ENCODE data around the gene ARHGAP33. TPM values are rescaled to one million over a fixed set of nuclear protein-coding genes. Genes with fewer than 3 reads are reported as not detected.
A peak's percentile ranks its signal among the peaks of the same experiment; 100 is the strongest.
"Not testable (repeated sequence)": the region's sequence is repeated elsewhere in the genome, so short reads cannot be mapped to it uniquely, and the experiment has no call there.

The ARHGAP33 gene
- total RNA-seq, 1 donor from 2014 or later: 46.3 TPM

DNA sequence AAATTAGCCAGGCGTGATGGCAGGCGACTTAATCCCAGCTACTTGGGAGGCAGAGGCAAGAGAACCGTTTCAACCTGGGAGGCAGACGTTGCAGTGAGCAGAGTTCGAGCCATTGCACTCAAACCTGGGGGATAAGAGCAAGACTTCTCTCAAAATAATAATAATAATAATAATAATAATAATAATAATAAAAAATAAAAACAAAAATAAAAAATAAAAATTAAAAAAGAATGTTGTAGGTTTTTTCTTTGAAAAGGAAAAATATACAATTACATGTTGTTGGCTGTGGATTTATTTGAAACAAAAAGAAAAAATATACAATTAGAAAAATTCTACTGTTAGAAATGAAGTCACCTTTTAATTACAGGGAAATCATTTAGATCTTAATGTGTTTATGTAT lies 48.8 kb downstream of the ARHGAP33 start:
- Mint-ChIP-seq H3K9me3 (ENCODE audit: low read depth) (no peaks in the 10 kb centered on the region), H3K27me3 (peaks cover 29% of the 10 kb centered on the region), H3K4me1 (ENCODE audit: low read depth) (peaks cover 3% of the 10 kb centered on the region), H3K27ac (no peak overlapping the region), H3K4me3 (ENCODE audit: low read depth) (no peak overlapping the region), H3K36me3 (ENCODE audit: insufficient read depth) (no peaks in the 10 kb centered on the region)
- DNase-seq (ENCODE audit: low spot score, unreplicated experiment): no peak
- TF ChIP-seq, protein P1, sequence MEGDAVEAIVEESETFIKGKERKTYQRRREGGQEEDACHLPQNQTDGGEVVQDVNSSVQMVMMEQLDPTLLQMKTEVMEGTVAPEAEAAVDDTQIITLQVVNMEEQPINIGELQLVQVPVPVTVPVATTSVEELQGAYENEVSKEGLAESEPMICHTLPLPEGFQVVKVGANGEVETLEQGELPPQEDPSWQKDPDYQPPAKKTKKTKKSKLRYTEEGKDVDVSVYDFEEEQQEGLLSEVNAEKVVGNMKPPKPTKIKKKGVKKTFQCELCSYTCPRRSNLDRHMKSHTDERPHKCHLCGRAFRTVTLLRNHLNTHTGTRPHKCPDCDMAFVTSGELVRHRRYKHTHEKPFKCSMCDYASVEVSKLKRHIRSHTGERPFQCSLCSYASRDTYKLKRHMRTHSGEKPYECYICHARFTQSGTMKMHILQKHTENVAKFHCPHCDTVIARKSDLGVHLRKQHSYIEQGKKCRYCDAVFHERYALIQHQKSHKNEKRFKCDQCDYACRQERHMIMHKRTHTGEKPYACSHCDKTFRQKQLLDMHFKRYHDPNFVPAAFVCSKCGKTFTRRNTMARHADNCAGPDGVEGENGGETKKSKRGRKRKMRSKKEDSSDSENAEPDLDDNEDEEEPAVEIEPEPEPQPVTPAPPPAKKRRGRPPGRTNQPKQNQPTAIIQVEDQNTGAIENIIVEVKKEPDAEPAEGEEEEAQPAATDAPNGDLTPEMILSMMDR (IDR thresholded peaks at IDR 0.05; ENCODE audit: unreplicated experiment): no peak

DNA sequence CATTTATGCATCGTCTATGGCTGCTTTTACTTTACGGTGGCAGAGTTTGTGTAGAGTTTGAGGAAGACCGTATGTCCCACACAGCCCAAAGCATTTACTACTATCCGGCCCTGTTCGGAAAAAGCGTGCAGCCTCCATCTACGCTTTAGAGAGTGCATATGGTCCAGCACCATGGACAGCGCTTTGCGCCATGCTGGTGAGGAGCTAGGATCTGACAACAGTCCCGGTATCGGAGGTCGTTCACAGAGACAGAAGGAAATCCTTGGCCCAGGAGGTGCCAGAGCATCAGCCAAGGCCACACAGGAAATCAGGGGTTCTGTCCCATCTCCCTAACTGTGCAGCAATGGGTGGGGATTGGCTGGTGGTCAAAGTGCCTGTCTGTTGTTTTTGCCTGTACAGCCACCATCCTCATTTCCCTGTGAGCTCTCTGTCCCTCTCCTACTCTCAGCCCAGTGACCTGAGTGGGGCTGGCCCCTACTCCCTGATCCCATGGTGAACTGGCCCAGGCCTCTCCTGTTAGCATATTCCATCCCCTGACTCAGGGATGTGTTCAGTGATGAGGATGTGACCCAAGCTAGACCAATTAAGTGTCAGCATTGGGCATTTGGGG lies 53.4 kb downstream of the ARHGAP33 start:
- H3K4me3 Mint-ChIP-seq (ENCODE audit: low read depth): no peak overlapping the region
- TF ChIP-seq, protein P1 (IDR thresholded peaks at IDR 0.05; ENCODE audit: unreplicated experiment): no peak
- no peaks in the 10 kb centered on the region for H3K9me3 Mint-ChIP-seq (ENCODE audit: low read depth)
- peaks cover 1% of the 10 kb centered on the region for H3K36me3 Mint-ChIP-seq (ENCODE audit: insufficient read depth)
- peak; percentile 80 for DNase-seq (ENCODE audit: low spot score, unreplicated experiment)
- H3K27ac Mint-ChIP-seq: no peak overlapping the region
- peaks cover 45% of the 10 kb centered on the region for H3K27me3 Mint-ChIP-seq
- H3K4me1 Mint-ChIP-seq (ENCODE audit: low read depth): no peaks in the 10 kb centered on the region

DNA sequence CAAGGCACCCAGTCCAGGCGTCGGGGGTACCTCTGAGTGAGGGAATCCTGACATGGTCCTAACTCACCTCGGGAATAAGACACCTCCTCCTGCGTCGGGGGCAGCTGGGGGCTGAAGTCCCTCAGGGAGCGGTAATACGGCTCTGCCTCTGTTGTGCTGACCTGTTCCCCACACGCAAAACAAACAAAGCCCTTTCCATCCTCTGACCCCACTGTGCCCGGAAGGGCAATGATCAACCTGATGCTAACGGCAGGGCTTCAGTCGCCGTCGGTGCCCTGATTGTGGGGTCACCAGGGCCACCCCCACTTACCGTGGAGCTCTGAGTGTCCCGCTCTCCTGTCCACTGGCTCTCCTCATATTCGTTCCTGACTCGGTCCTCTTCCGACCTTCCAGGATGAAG lies 55.6 kb downstream of the ARHGAP33 start:
- Mint-ChIP-seq H3K36me3 (ENCODE audit: insufficient read depth) (peaks cover 1% of the 10 kb centered on the region), H3K4me1 (ENCODE audit: low read depth) (no peaks in the 10 kb centered on the region), H3K27me3 (peaks cover 49% of the 10 kb centered on the region), H3K4me3 (ENCODE audit: low read depth) (no peak overlapping the region), H3K27ac (no peak overlapping the region), H3K9me3 (ENCODE audit: low read depth) (no peaks in the 10 kb centered on the region)
- TF ChIP-seq, protein P1 (IDR thresholded peaks at IDR 0.05; ENCODE audit: unreplicated experiment): no peak
- no peak for DNase-seq (ENCODE audit: low spot score, unreplicated experiment)

DNA sequence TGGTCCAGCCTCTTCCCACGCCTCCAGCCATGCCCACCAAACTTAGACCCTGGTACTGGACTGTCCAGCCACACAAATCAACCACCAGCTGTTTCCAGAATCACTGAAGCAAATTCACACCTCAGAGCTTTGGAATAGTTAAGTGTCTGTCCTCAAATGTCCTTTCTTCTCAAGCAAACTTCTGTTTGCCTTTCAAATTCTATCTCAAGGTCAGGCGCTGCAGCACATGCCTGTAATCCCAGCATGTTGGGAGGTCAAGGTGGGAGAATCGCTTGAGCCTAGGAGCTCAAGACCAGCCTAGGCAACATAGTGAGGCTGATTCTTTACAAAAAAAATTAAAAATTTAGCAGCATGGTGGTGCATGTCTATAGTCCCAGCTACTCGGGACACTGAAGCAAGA lies 56.7 kb downstream of the ARHGAP33 start:
- Mint-ChIP-seq H3K27ac (no peak overlapping the region), H3K36me3 (ENCODE audit: insufficient read depth) (peaks cover 1% of the 10 kb centered on the region), H3K4me3 (ENCODE audit: low read depth) (no peak overlapping the region), H3K9me3 (ENCODE audit: low read depth) (no peaks in the 10 kb centered on the region), H3K27me3 (peaks cover 51% of the 10 kb centered on the region), H3K4me1 (ENCODE audit: low read depth) (no peaks in the 10 kb centered on the region)
- DNase-seq (ENCODE audit: low spot score, unreplicated experiment): no peak
- TF ChIP-seq, protein P1 (IDR thresholded peaks at IDR 0.05; ENCODE audit: unreplicated experiment): no peak

DNA sequence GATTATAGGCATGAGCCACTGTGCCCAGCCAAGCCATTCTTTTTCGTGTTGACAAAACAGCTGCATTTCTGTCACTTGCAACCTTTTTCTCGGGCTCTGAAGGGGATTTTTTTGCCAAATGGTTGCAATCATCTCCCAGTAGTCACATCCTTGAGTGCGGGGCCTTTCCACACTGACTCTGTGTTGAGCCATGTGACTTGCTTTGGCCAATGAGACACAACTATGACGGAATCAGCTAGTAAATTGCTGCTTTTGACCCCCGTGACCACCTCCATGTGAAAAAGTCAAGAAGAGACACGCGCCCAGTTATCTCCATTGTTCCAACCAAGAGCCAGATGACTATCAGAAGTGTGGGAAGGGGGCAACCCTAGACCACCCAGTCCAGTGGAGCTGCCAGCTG lies 58.6 kb downstream of the ARHGAP33 start:
- no peaks in the 10 kb centered on the region for H3K4me1 Mint-ChIP-seq (ENCODE audit: low read depth)
- H3K27me3 Mint-ChIP-seq: peaks cover 49% of the 10 kb centered on the region
- H3K4me3 Mint-ChIP-seq (ENCODE audit: low read depth): no peak overlapping the region
- H3K27ac Mint-ChIP-seq: no peak overlapping the region
- no peak for DNase-seq (ENCODE audit: low spot score, unreplicated experiment)
- peaks cover 3% of the 10 kb centered on the region for H3K36me3 Mint-ChIP-seq (ENCODE audit: insufficient read depth)
- TF ChIP-seq, protein P1 (IDR thresholded peaks at IDR 0.05; ENCODE audit: unreplicated experiment): no peak
- no peaks in the 10 kb centered on the region for H3K9me3 Mint-ChIP-seq (ENCODE audit: low read depth)

DNA sequence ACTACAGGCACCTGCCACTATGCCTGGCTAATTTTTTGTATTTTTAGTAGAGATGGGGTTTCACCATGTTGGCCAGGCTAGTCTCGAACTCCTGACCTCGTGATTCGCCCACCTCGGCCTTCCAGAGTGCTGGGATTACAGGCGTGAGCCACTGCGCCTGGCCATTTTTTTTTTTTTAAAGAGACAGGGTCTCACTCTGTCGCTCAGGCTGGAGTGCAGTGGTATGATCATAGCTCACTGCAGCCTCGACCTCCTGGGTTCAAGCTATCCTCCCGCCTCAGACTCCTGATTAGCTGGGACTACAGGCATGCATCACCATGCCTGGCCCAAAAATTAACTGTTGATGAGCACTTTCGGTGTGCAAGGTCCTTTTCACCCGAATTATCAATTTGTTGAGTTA lies 60.7 kb downstream of the ARHGAP33 start:
- H3K4me3 Mint-ChIP-seq (ENCODE audit: low read depth); H3K36me3 Mint-ChIP-seq (ENCODE audit: insufficient read depth); DNase-seq (ENCODE audit: low spot score, unreplicated experiment); H3K4me1 Mint-ChIP-seq (ENCODE audit: low read depth); H3K9me3 Mint-ChIP-seq (ENCODE audit: low read depth); H3K27ac Mint-ChIP-seq: not testable (repeated sequence)
- peaks cover 44% of the 10 kb centered on the region for H3K27me3 Mint-ChIP-seq

Measured in progenitor cell of endocrine pancreas (in vitro differentiated cells).